Measurements from ENCODE around the gene MUTYH.

MUTYH gene

GRCh38 chr1:45332346-45332720 lies 7.9 kb downstream of the MUTYH start:
- peaks cover 0 to 4% of the 10 kb centered on the region in 2 donors for H3K4me1 ChIP-seq (ENCODE audit: control insufficient read depth in 1 of 2, insufficient read depth in 2 of 2, low read length in 2 of 2)
- H3K9me3 ChIP-seq (ENCODE audit: control insufficient read depth in 1 of 2, low read length in 2 of 2), result no peaks in the 10 kb centered on the region
- no peak overlapping the region for H3K4me3 ChIP-seq (ENCODE audit: low read depth in 1 of 2, low read length in 2 of 2)
- peaks cover 15 to 39% of the 10 kb centered on the region in 2 donors for H3K36me3 ChIP-seq (ENCODE audit: control insufficient read depth in 1 of 2, insufficient read depth in 2 of 2, low read length in 2 of 2)
- no peaks in the 10 kb centered on the region for H3K27me3 ChIP-seq (ENCODE audit: low read depth, low read length)
- H3K27ac ChIP-seq (ENCODE audit: low read length), result no peak overlapping the region

- Histone ChIP-seq H3K27ac (ENCODE audit: low read length) (no peak overlapping the region), H3K36me3 (ENCODE audit: control insufficient read depth in 1 of 2, insufficient read depth in 2 of 2, low read length in 2 of 2) (peaks cover 15 to 39% of the 10 kb centered on the region in 2 donors), H3K4me1 (ENCODE audit: control insufficient read depth in 1 of 2, insufficient read depth in 2 of 2, low read length in 2 of 2) (peaks cover 0 to 7% of the 10 kb centered on the region in 2 donors)
Observed at GRCh38 chr1:45331436-45332345, 8.5 kb downstream of the MUTYH start.

GRCh38 chr1:45329445-45329844 lies 10.8 kb downstream of the MUTYH start:
- no peak overlapping the region for H3K27ac ChIP-seq (ENCODE audit: low read length)
- no peaks in the 10 kb centered on the region for H3K27me3 ChIP-seq (ENCODE audit: low read depth, low read length)
- H3K4me3 ChIP-seq (ENCODE audit: low read depth in 1 of 2, low read length in 2 of 2), result no peak overlapping the region
- peaks cover 0 to 7% of the 10 kb centered on the region in 2 donors for H3K4me1 ChIP-seq (ENCODE audit: control insufficient read depth in 1 of 2, insufficient read depth in 2 of 2, low read length in 2 of 2)
- peaks cover 15 to 39% of the 10 kb centered on the region in 2 donors for H3K36me3 ChIP-seq (ENCODE audit: control insufficient read depth in 1 of 2, insufficient read depth in 2 of 2, low read length in 2 of 2)
- H3K9me3 ChIP-seq (ENCODE audit: control insufficient read depth in 1 of 2, low read length in 2 of 2), result no peaks in the 10 kb centered on the region

More at GRCh38 chr1:45331436-45332345, 8.5 kb downstream of the MUTYH start:
- no peak overlapping the region for H3K4me3 ChIP-seq (ENCODE audit: low read depth in 1 of 2, low read length in 2 of 2)
- H3K9me3 ChIP-seq (ENCODE audit: control insufficient read depth in 1 of 2, low read length in 2 of 2), result no peaks in the 10 kb centered on the region
- no peaks in the 10 kb centered on the region for H3K27me3 ChIP-seq (ENCODE audit: low read depth, low read length)

- H3K4me3 ChIP-seq (ENCODE audit: low read depth in 1 of 2, low read length in 2 of 2), result no peak overlapping the region
- peaks cover 12 to 39% of the 10 kb centered on the region in 2 donors for H3K36me3 ChIP-seq (ENCODE audit: control insufficient read depth in 1 of 2, insufficient read depth in 2 of 2, low read length in 2 of 2)
- peaks cover 0 to 7% of the 10 kb centered on the region in 2 donors for H3K4me1 ChIP-seq (ENCODE audit: control insufficient read depth in 1 of 2, insufficient read depth in 2 of 2, low read length in 2 of 2)
- no peaks in the 10 kb centered on the region for H3K9me3 ChIP-seq (ENCODE audit: control insufficient read depth in 1 of 2, low read length in 2 of 2)
- H3K27me3 ChIP-seq (ENCODE audit: low read depth, low read length), result no peaks in the 10 kb centered on the region
- H3K27ac ChIP-seq (ENCODE audit: low read length), result no peak overlapping the region
Observed at GRCh38 chr1:45328680-45329079, 11.6 kb downstream of the MUTYH start.

GRCh38 chr1:45327644-45328515 lies 12.4 kb downstream of the MUTYH start:
- H3K36me3 ChIP-seq (ENCODE audit: control insufficient read depth in 1 of 2, insufficient read depth in 2 of 2, low read length in 2 of 2), result peaks cover 11 to 31% of the 10 kb centered on the region in 2 donors
- peak overlapping the region; percentile 59 to 68 for H3K4me3 ChIP-seq (ENCODE audit: low read depth in 1 of 2, low read length in 2 of 2)
- no peaks in the 10 kb centered on the region for H3K27me3 ChIP-seq (ENCODE audit: low read depth, low read length)
- H3K9me3 ChIP-seq (ENCODE audit: control insufficient read depth in 1 of 2, low read length in 2 of 2), result no peaks in the 10 kb centered on the region
- no peak overlapping the region for H3K27ac ChIP-seq (ENCODE audit: low read length)
- H3K4me1 ChIP-seq (ENCODE audit: control insufficient read depth in 1 of 2, insufficient read depth in 2 of 2, low read length in 2 of 2), result peaks cover 0 to 7% of the 10 kb centered on the region in 2 donors

GRCh38 chr1:45326627-45327623 lies 13.3 kb downstream of the MUTYH start, which contains the start of gene HPDL:
Gene HPDL (plus strand): TSS chr1:45326895. CDS start chr1:45327149, 254 bp downstream.
- H3K36me3 ChIP-seq (ENCODE audit: control insufficient read depth in 1 of 2, insufficient read depth in 2 of 2, low read length in 2 of 2), result peaks cover 11 to 22% of the 10 kb centered on the region in 2 donors
- H3K9me3 ChIP-seq (ENCODE audit: control insufficient read depth in 1 of 2, low read length in 2 of 2), result no peaks in the 10 kb centered on the region
- H3K4me3 ChIP-seq (ENCODE audit: low read depth in 1 of 2, low read length in 2 of 2), result peak within 1 kb of the TSS; percentile 59 to 68
- H3K27ac ChIP-seq (ENCODE audit: low read length), result no peak within 1 kb of the TSS
- no peaks in the 10 kb centered on the region for H3K27me3 ChIP-seq (ENCODE audit: low read depth, low read length)
- peaks cover 0 to 7% of the 10 kb centered on the region in 2 donors for H3K4me1 ChIP-seq (ENCODE audit: control insufficient read depth in 1 of 2, insufficient read depth in 2 of 2, low read length in 2 of 2)

- peaks cover 0 to 7% of the 10 kb centered on the region in 2 donors for H3K4me1 ChIP-seq (ENCODE audit: control insufficient read depth in 1 of 2, insufficient read depth in 2 of 2, low read length in 2 of 2)
- peaks cover 4 to 12% of the 10 kb centered on the region in 2 donors for H3K36me3 ChIP-seq (ENCODE audit: control insufficient read depth in 1 of 2, insufficient read depth in 2 of 2, low read length in 2 of 2)
- no peaks in the 10 kb centered on the region for H3K27me3 ChIP-seq (ENCODE audit: low read depth, low read length)
- H3K9me3 ChIP-seq (ENCODE audit: control insufficient read depth in 1 of 2, low read length in 2 of 2), result no peaks in the 10 kb centered on the region
- no peak overlapping the region for H3K27ac ChIP-seq (ENCODE audit: low read length)
- H3K4me3 ChIP-seq (ENCODE audit: low read depth in 1 of 2, low read length in 2 of 2), result peak overlapping the region; percentile 59 to 68
Observed at GRCh38 chr1:45325851-45326506, 14.3 kb downstream of the MUTYH start.

GRCh38 chr1:45322486-45323040 lies 17.7 kb downstream of the MUTYH start:
- no peaks in the 10 kb centered on the region for H3K36me3 ChIP-seq (ENCODE audit: control insufficient read depth in 1 of 2, insufficient read depth in 2 of 2, low read length in 2 of 2)
- no peaks in the 10 kb centered on the region for H3K27me3 ChIP-seq (ENCODE audit: low read depth, low read length)
- H3K4me3 ChIP-seq (ENCODE audit: low read depth in 1 of 2, low read length in 2 of 2), result no peak overlapping the region
- H3K9me3 ChIP-seq (ENCODE audit: control insufficient read depth in 1 of 2, low read length in 2 of 2), result no peaks in the 10 kb centered on the region
- peaks cover 0 to 6% of the 10 kb centered on the region in 2 donors for H3K4me1 ChIP-seq (ENCODE audit: control insufficient read depth in 1 of 2, insufficient read depth in 2 of 2, low read length in 2 of 2)
- no peak overlapping the region for H3K27ac ChIP-seq (ENCODE audit: low read length)

GRCh38 chr1:45321444-45321843 lies 18.8 kb downstream of the MUTYH start:
- no peaks in the 10 kb centered on the region for H3K36me3 ChIP-seq (ENCODE audit: control insufficient read depth in 1 of 2, insufficient read depth in 2 of 2, low read length in 2 of 2)
- no peaks in the 10 kb centered on the region for H3K4me1 ChIP-seq (ENCODE audit: control insufficient read depth in 1 of 2, insufficient read depth in 2 of 2, low read length in 2 of 2)
- no peak overlapping the region for H3K4me3 ChIP-seq (ENCODE audit: low read depth in 1 of 2, low read length in 2 of 2)
- no peaks in the 10 kb centered on the region for H3K27me3 ChIP-seq (ENCODE audit: low read depth, low read length)
- no peak overlapping the region for H3K27ac ChIP-seq (ENCODE audit: low read length)
- no peaks in the 10 kb centered on the region for H3K9me3 ChIP-seq (ENCODE audit: control insufficient read depth in 1 of 2, low read length in 2 of 2)

GRCh38 chr1:45319761-45320160 lies 20.5 kb downstream of the MUTYH start:
- no peak overlapping the region for H3K27ac ChIP-seq (ENCODE audit: low read length)
- no peaks in the 10 kb centered on the region for H3K36me3 ChIP-seq (ENCODE audit: control insufficient read depth in 1 of 2, insufficient read depth in 2 of 2, low read length in 2 of 2)
- H3K27me3 ChIP-seq (ENCODE audit: low read depth, low read length), result no peaks in the 10 kb centered on the region
- no peaks in the 10 kb centered on the region for H3K4me1 ChIP-seq (ENCODE audit: control insufficient read depth in 1 of 2, insufficient read depth in 2 of 2, low read length in 2 of 2)
- no peak overlapping the region for H3K4me3 ChIP-seq (ENCODE audit: low read depth in 1 of 2, low read length in 2 of 2)
- H3K9me3 ChIP-seq (ENCODE audit: control insufficient read depth in 1 of 2, low read length in 2 of 2), result no peaks in the 10 kb centered on the region

All from muscle layer of duodenum (tissue), 2 donors.